WTC11 (cell line): Measurements from ENCODE around the gene INTS4. TPM values are rescaled to one million over a fixed set of nuclear protein-coding genes. Genes with fewer than 3 reads are reported as not detected.

Experiments
- ATAC-seq: fragments of 200-7000 bp; cut with Tn5 transposase; 2 replicates; pipeline ENCODE4 v1.10.0; 2021; ENCODE audit warnings: mild to moderate bottlenecking, moderate library complexity
- CTCF ChIA-PET: fragments of 300-600 bp; sonication (Branson Sonifier 250); formaldehyde crosslinking; loops from one replicate; lab custom pipeline; 2021; ENCODE audit warnings: antibody characterized with exemption; lab: Charles Lee
- POLR2A ChIA-PET: fragments of 350-600 bp; sonication (Branson Sonifier 250); formaldehyde crosslinking; loops from one replicate; lab custom pipeline; 2021; ENCODE audit warnings: antibody characterized with exemption; lab: Charles Lee
- DNase-seq: peaks from one replicate; pipeline ENCODE4 v3.0.0; 2021; ENCODE audit warnings: low spot score
- H3K27ac Mint-ChIP-seq: 2 replicates; pipeline ENCODE4 v1.8.0; 2021; ENCODE audit warnings: mixed read lengths
- H3K27me3 Mint-ChIP-seq: 2 replicates; pipeline ENCODE4 v1.8.0; 2021; ENCODE audit warnings: low read depth, mild to moderate bottlenecking, moderate library complexity, mixed read lengths
- H3K36me3 Mint-ChIP-seq: 2 replicates; pipeline ENCODE4 v1.8.0; 2021; ENCODE audit warnings: mixed read lengths
- H3K4me1 Mint-ChIP-seq: 2 replicates; pipeline ENCODE4 v1.8.0; 2022; ENCODE audit warnings: mixed read lengths
- H3K4me3 Mint-ChIP-seq: 2 replicates; pipeline ENCODE4 v1.8.0; 2021; ENCODE audit warnings: mild to moderate bottlenecking, moderate library complexity, mixed read lengths
- H3K9me3 Mint-ChIP-seq: 2 replicates; pipeline ENCODE4 v1.8.0; 2021; ENCODE audit warnings: mixed read lengths
- ATF1 ChIP-seq: sonication (generic); formaldehyde crosslinking; IDR thresholded peaks from 2 replicates; pipeline ENCODE4 v1.8.1; 2023; ENCODE audit warnings: mild to moderate bottlenecking, moderate library complexity, missing genetic modification reagents
- CBFB ChIP-seq: sonication (generic); formaldehyde crosslinking; IDR thresholded peaks from 2 replicates; pipeline ENCODE4 v1.8.1; 2022; ENCODE audit warnings: mild to moderate bottlenecking, low read depth, missing genetic modification reagents
- CREB1 ChIP-seq: sonication (generic); formaldehyde crosslinking; IDR thresholded peaks from 2 replicates; pipeline ENCODE4 v1.8.0; 2023; ENCODE audit warnings: mild to moderate bottlenecking, missing genetic modification reagents
- EMX1 ChIP-seq: fragments of 250-450 bp; sonication (Bioruptor Pico); IDR thresholded peaks from 2 replicates; pipeline ENCODE4 v1.8.0; 2021; ENCODE audit warnings: mild to moderate bottlenecking
- ETV6 ChIP-seq: sonication (generic); formaldehyde crosslinking; IDR thresholded peaks from 2 replicates; pipeline ENCODE4 v1.8.1; 2022; ENCODE audit warnings: mild to moderate bottlenecking, missing genetic modification reagents
- GABPB1 ChIP-seq: sonication (generic); formaldehyde crosslinking; IDR thresholded peaks from 2 replicates; pipeline ENCODE4 v1.8.1; 2023; ENCODE audit warnings: mild to moderate bottlenecking, missing genetic modification reagents
- MXD4 ChIP-seq: fragments of 250-450 bp; sonication (Bioruptor Pico); IDR thresholded peaks from 2 replicates; pipeline ENCODE4 v1.8.0; 2021; ENCODE audit warnings: mild to moderate bottlenecking, moderate library complexity, borderline replicate concordance
- MYBL2 ChIP-seq: sonication (generic); formaldehyde crosslinking; IDR thresholded peaks from 2 replicates; pipeline ENCODE4 v1.8.1; 2023; ENCODE audit warnings: mild to moderate bottlenecking, moderate library complexity, missing genetic modification reagents
- NFE2L1 ChIP-seq: sonication (generic); formaldehyde crosslinking; IDR thresholded peaks from 2 replicates; pipeline ENCODE4 v1.8.1; 2023; ENCODE audit warnings: missing genetic modification reagents
- NFYB ChIP-seq: sonication (generic); formaldehyde crosslinking; conservative IDR thresholded peaks from 2 replicates; pipeline ENCODE4 v1.8.0; 2022; ENCODE audit warnings: low read depth, missing genetic modification reagents
- OVOL2 ChIP-seq: fragments of 250-450 bp; sonication (Bioruptor Pico); IDR thresholded peaks from 2 replicates; pipeline ENCODE4 v1.9.0; 2021; ENCODE audit warnings: mild to moderate bottlenecking, borderline replicate concordance
- SMAD3 ChIP-seq: sonication (generic); formaldehyde crosslinking; IDR thresholded peaks from 2 replicates; pipeline ENCODE4 v1.8.0; 2022; ENCODE audit warnings: missing genetic modification reagents, mild to moderate bottlenecking, borderline replicate concordance
- TCF7 ChIP-seq: sonication (generic); formaldehyde crosslinking; IDR thresholded peaks from 2 replicates; pipeline ENCODE4 v1.8.0; 2022; ENCODE audit warnings: mild to moderate bottlenecking, low read depth, missing genetic modification reagents, moderate library complexity
- TEAD1 ChIP-seq: sonication (generic); formaldehyde crosslinking; IDR thresholded peaks from 2 replicates; pipeline ENCODE4 v1.8.0; 2022; ENCODE audit warnings: mild to moderate bottlenecking, missing genetic modification reagents
- TEAD4 ChIP-seq: sonication (generic); formaldehyde crosslinking; IDR thresholded peaks from 2 replicates; pipeline ENCODE4 v1.8.0; 2022; ENCODE audit warnings: mild to moderate bottlenecking, missing genetic modification reagents
- ZBTB21 ChIP-seq: sonication (generic); formaldehyde crosslinking; IDR thresholded peaks from 2 replicates; pipeline ENCODE4 v1.8.1; 2023; ENCODE audit warnings: mild to moderate bottlenecking, missing genetic modification reagents, borderline replicate concordance
- ZNF396 ChIP-seq: fragments of 250-450 bp; sonication (Bioruptor Pico); IDR thresholded peaks from 2 replicates; pipeline ENCODE4 v1.8.0; 2021; ENCODE audit warnings: mild to moderate bottlenecking, moderate library complexity, borderline replicate concordance
- total RNA-seq: library from RNA; stranded (reverse); gene quantifications from 3 replicates; pipeline ENCODE4 v1.2.3, GENCODE V29; 2021
- TF ChIP-seq, protein P1 (sequence below): sonication (generic); formaldehyde crosslinking; IDR thresholded peaks from 2 replicates; pipeline ENCODE4 v1.8.0; 2022; ENCODE audit warnings: mild to moderate bottlenecking, missing genetic modification reagents
- TF ChIP-seq, protein P2 (sequence below): sonication (generic); formaldehyde crosslinking; IDR thresholded peaks from 2 replicates; pipeline ENCODE4 v1.8.0; 2023; ENCODE audit warnings: missing genetic modification reagents
- TF ChIP-seq, protein P3 (sequence below): sonication (generic); formaldehyde crosslinking; IDR thresholded peaks from 2 replicates; pipeline ENCODE4 v1.8.0; 2022; ENCODE audit warnings: mild to moderate bottlenecking, missing genetic modification reagents
- TF ChIP-seq, protein P4 (sequence below): fragments of 250-450 bp; sonication (Bioruptor Pico); IDR thresholded peaks from 2 replicates; pipeline ENCODE4 v1.9.0; 2021; ENCODE audit warnings: moderate library complexity, mild to moderate bottlenecking, inconsistent platforms, borderline replicate concordance
- TF ChIP-seq, protein P5 (sequence below): fragments of 200-600 bp; IDR thresholded peaks from 2 replicates; pipeline ENCODE4 v1.8.0; 2022; ENCODE audit warnings: antibody characterized with exemption
- TF ChIP-seq, protein P6 (sequence below): sonication (generic); formaldehyde crosslinking; IDR thresholded peaks from 2 replicates; pipeline ENCODE4 v1.8.1; 2023; ENCODE audit warnings: mild to moderate bottlenecking, missing genetic modification reagents, moderate library complexity

Gene INTS4
- total RNA-seq, 1 experiment from 2014 or later = 34.2 TPM

DNA sequence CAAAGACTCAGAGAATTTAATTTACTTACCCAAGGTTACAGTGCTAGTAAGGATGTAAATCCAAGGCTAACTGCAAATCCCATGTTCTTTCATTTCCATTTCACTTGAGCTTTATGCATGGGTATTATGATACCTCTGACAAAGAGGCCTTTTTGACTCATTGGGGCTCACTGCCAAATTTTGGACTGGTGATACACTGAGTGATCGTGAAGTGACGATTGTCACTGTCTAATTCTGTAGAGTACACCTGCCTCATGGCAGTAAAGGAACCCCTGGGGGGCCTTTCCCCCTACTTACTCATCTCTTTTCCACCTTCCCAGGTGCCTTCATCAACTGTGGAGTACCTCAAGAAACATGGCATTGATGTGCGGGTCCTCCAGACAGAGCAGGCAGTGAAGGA lies 122.6 kb downstream of the INTS4 start (continued):
- TF ChIP-seq SMAD3 (no peak), ZBTB21 (CRISPR knock-in tag) (no peak), TEAD1 (CRISPR knock-in tag) (no peak), CBFB (no peak), EMX1 (CRISPR knock-in tag) (no peak), TEAD4 (CRISPR knock-in tag) (no peak)
- TF ChIP-seq, protein P1, sequence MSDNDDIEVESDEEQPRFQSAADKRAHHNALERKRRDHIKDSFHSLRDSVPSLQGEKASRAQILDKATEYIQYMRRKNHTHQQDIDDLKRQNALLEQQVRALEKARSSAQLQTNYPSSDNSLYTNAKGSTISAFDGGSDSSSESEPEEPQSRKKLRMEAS = no peak
- TF ChIP-seq, protein P2, sequence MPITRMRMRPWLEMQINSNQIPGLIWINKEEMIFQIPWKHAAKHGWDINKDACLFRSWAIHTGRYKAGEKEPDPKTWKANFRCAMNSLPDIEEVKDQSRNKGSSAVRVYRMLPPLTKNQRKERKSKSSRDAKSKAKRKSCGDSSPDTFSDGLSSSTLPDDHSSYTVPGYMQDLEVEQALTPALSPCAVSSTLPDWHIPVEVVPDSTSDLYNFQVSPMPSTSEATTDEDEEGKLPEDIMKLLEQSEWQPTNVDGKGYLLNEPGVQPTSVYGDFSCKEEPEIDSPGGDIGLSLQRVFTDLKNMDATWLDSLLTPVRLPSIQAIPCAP (CRISPR knock-in tag) = no peak

DNA sequence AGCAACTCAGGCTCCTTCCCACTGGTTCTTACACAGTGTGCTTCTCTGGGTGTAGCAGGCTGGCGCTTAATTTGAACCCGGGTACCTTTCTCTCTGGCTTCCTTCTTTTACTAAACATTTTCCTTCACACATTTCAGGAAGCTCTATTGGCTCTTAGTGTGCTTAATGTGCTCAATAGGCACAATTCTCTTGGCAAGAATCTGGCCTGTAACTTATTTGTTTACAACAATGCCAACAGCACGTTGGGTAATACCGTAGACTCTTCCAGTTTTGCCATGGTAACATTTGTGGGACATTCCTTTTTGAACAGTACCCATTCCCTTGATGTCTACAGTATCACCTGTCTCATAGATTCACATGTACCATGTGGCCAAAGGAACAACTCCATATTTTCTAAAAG lies 125.7 kb downstream of the INTS4 start:
- ATAC-seq (no peak), DNase-seq (no peak)
- H3K27me3 Mint-ChIP-seq = no peaks in the 10 kb centered on the region
- no peak overlapping the region for H3K4me3 Mint-ChIP-seq
- POLR2A ChIA-PET = no interaction called here
- H3K27ac Mint-ChIP-seq = no peak overlapping the region
- H3K36me3 Mint-ChIP-seq = peaks cover 21% of the 10 kb centered on the region
- TF ChIP-seq CREB1 (CRISPR knock-in tag) (no peak), ATF1 (CRISPR knock-in tag) (no peak), NFYB (no peak), NFE2L1 (CRISPR knock-in tag) (no peak), MXD4 (CRISPR knock-in tag) (no peak), GABPB1 (no peak), OVOL2 (CRISPR knock-in tag) (no peak), ZNF396 (CRISPR knock-in tag) (no peak)
- TF ChIP-seq, protein P3, sequence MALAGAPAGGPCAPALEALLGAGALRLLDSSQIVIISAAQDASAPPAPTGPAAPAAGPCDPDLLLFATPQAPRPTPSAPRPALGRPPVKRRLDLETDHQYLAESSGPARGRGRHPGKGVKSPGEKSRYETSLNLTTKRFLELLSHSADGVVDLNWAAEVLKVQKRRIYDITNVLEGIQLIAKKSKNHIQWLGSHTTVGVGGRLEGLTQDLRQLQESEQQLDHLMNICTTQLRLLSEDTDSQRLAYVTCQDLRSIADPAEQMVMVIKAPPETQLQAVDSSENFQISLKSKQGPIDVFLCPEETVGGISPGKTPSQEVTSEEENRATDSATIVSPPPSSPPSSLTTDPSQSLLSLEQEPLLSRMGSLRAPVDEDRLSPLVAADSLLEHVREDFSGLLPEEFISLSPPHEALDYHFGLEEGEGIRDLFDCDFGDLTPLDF (CRISPR knock-in tag) = no peak
- TF ChIP-seq, protein P4, sequence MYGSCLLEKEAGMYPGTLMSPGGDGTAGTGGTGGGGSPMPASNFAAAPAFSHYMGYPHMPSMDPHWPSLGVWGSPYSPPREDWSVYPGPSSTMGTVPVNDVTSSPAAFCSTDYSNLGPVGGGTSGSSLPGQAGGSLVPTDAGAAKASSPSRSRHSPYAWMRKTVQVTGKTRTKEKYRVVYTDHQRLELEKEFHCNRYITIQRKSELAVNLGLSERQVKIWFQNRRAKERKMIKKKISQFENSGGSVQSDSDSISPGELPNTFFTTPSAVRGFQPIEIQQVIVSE = no peak
- TF ChIP-seq, protein P5, sequence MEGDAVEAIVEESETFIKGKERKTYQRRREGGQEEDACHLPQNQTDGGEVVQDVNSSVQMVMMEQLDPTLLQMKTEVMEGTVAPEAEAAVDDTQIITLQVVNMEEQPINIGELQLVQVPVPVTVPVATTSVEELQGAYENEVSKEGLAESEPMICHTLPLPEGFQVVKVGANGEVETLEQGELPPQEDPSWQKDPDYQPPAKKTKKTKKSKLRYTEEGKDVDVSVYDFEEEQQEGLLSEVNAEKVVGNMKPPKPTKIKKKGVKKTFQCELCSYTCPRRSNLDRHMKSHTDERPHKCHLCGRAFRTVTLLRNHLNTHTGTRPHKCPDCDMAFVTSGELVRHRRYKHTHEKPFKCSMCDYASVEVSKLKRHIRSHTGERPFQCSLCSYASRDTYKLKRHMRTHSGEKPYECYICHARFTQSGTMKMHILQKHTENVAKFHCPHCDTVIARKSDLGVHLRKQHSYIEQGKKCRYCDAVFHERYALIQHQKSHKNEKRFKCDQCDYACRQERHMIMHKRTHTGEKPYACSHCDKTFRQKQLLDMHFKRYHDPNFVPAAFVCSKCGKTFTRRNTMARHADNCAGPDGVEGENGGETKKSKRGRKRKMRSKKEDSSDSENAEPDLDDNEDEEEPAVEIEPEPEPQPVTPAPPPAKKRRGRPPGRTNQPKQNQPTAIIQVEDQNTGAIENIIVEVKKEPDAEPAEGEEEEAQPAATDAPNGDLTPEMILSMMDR = no peak
- CTCF ChIA-PET = interaction anchor here (0.7 kb wide), 1 partner anchor 933 kb away, joined by 3 read pairs; no protein-coding TSS in a partner anchor
- H3K9me3 Mint-ChIP-seq = peaks cover 4% of the 10 kb centered on the region
- H3K4me1 Mint-ChIP-seq = no peaks in the 10 kb centered on the region

DNA sequence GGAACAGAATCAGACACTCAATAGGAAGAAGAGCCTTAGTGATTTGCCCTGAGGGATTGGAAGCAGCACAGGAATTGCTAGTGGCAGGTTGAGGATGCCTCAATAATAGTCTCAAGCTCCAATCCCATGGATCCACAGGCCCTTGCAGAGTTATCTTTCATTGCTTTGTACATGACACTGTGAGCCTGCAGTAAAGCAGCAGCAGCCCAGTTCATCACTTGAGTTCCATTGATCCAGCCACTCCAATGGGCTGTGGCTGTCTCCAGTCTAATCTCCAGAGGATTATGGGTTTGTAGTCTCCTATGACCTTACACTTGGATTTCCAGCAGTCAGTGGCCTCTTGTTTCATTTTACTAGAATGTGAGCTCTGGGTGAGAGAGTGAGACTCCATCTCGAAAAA lies 128.1 kb downstream of the INTS4 start:
- no peak overlapping the region for H3K4me3 Mint-ChIP-seq
- H3K4me1 Mint-ChIP-seq = no peaks in the 10 kb centered on the region
- CTCF ChIA-PET = interaction anchor here (0.6 kb wide), 1 partner anchor 212 kb away, joined by 3 read pairs; no protein-coding TSS in a partner anchor
- no peak for DNase-seq
- H3K27ac Mint-ChIP-seq = no peak overlapping the region
- peaks cover 15% of the 10 kb centered on the region for H3K36me3 Mint-ChIP-seq
- TF ChIP-seq, protein P6, sequence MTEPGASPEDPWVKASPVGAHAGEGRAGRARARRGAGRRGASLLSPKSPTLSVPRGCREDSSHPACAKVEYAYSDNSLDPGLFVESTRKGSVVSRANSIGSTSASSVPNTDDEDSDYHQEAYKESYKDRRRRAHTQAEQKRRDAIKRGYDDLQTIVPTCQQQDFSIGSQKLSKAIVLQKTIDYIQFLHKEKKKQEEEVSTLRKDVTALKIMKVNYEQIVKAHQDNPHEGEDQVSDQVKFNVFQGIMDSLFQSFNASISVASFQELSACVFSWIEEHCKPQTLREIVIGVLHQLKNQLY (CRISPR knock-in tag) = no peak
- TF ChIP-seq TCF7 (CRISPR knock-in tag) = no peak
- no peak for TF ChIP-seq GABPB1
- TF ChIP-seq MYBL2 (CRISPR knock-in tag) = no peak
- TF ChIP-seq ETV6 (CRISPR knock-in tag) = no peak
- TF ChIP-seq, all 79 proteins: peak for 0
- Mint-ChIP-seq H3K27me3 (no peaks in the 10 kb centered on the region), H3K9me3 (peaks cover 4% of the 10 kb centered on the region)
- no peak for ATAC-seq
- POLR2A ChIA-PET = no interaction called here
